Measurements from ENCODE around the gene COA6. TPM values are rescaled to one million over a fixed set of nuclear protein-coding genes. Genes with fewer than 3 reads are reported as not detected.
"Not testable (repeated sequence)": the region's sequence is repeated elsewhere in the genome, so short reads cannot be mapped to it uniquely, and the experiment has no call there.

Gene COA6
- total RNA-seq, 1 donor from 2014 or later: 25.0 TPM

DNA sequence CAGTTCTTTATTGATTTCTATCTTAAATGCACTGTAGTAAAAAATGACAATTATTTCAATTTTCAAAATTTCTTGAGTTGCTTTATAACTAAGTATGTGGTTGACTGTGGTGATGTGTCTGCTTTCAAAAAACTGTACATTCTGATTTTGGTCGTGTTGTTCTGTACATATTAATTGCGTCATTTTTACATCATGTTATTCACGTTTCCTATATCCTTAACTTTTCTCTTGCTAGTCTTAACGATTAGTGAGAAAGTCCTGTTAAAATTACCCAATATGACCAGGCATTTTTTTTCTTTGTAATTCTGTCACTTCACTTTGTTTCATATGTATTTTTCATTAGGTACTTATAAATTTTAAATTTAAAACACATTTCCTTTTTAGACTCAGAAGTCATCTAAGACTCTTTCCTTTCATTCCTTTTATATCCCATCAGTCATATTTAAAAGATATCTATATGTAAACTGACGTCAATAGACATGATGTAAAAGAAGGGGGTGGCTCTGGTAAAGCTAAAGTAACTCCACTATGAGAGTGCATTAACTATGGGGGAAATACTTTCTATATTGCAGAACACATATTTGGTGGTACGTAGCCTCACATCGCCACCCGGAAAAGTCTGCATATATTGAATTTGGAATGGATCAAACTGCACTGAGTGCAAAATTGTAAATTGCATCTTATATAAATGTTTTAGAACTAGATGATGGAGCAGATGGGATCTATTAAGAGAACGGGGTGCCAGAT lies 1.1 kb upstream of the COA6 start:
- DNase-seq: no peak
- Histone ChIP-seq H3K4me1 (peaks cover 14% of the 10 kb centered on the region), H3K4me3 (peak overlapping the region; percentile 89), H3K27me3 (no peaks in the 10 kb centered on the region), H3K9me3 (no peaks in the 10 kb centered on the region), H3K27ac (no peak overlapping the region), H3K36me3 (peaks cover 9% of the 10 kb centered on the region)
- ATAC-seq: no peak
- intact Hi-C loops (cut with DNase I): no loop called here
- TF ChIP-seq, protein P1, sequence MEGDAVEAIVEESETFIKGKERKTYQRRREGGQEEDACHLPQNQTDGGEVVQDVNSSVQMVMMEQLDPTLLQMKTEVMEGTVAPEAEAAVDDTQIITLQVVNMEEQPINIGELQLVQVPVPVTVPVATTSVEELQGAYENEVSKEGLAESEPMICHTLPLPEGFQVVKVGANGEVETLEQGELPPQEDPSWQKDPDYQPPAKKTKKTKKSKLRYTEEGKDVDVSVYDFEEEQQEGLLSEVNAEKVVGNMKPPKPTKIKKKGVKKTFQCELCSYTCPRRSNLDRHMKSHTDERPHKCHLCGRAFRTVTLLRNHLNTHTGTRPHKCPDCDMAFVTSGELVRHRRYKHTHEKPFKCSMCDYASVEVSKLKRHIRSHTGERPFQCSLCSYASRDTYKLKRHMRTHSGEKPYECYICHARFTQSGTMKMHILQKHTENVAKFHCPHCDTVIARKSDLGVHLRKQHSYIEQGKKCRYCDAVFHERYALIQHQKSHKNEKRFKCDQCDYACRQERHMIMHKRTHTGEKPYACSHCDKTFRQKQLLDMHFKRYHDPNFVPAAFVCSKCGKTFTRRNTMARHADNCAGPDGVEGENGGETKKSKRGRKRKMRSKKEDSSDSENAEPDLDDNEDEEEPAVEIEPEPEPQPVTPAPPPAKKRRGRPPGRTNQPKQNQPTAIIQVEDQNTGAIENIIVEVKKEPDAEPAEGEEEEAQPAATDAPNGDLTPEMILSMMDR (IDR thresholded peaks at IDR 0.05): no peak

DNA sequence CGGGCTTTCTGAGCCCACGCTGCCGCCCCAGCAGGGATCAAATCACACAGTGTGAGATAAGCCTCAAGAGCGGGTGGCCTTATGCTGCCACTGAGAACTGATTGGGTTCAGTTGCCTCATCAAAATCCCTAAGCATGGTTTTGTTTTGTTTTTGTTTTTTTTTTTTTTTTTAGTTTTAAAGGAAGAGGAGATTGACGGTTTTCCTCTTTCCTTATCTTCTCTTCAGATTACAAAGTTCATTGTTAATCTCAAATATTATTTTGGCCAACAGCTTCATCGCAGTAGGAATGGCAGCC lies 651 bp downstream of the COA6 start:
- Histone ChIP-seq H3K9me3 (no peaks in the 10 kb centered on the region), H3K27me3 (no peaks in the 10 kb centered on the region), H3K4me1 (peaks cover 14% of the 10 kb centered on the region), H3K27ac (peak overlapping the region; percentile 99), H3K36me3 (peaks cover 26% of the 10 kb centered on the region), H3K4me3 (peak overlapping the region; percentile 89)
- TF ChIP-seq, protein P1 (IDR thresholded peaks at IDR 0.05): no peak
- DNase-seq: no peak
- ATAC-seq: peak; percentile 45
- intact Hi-C loops (cut with DNase I): no loop called here

DNA sequence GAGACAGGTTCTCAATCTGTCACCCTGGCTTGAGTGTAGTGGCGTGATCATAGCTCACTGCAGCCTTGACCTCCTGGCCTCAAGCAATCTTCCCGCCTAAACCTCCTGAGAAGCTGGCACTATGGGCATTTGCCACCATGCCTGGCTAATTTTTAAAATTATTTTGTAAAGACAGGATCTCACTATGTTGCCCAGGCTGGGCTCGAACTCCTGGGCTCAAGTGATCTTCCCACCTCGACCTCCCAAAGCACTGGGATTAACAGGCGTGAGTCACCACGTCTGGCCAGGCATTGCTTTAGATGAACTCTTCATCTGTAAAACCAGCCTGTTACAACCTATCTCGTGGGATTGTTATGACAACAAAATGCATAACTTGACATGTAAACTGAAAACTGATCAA lies 2.4 kb downstream of the COA6 start:
- no peaks in the 10 kb centered on the region for H3K27me3 ChIP-seq
- H3K4me1 ChIP-seq: peaks cover 14% of the 10 kb centered on the region
- H3K9me3 ChIP-seq: no peaks in the 10 kb centered on the region
- DNase-seq: no peak
- TF ChIP-seq, protein P1 (IDR thresholded peaks at IDR 0.05): no peak
- no peak overlapping the region for H3K27ac ChIP-seq
- peaks cover 42% of the 10 kb centered on the region for H3K36me3 ChIP-seq
- H3K4me3 ChIP-seq: no peak overlapping the region
- ATAC-seq: no peak
- intact Hi-C loops (cut with DNase I): no loop called here

GRCh38 chr1:234379591-234380109 lies 6.4 kb downstream of the COA6 start:
- DNase-seq; intact Hi-C loops (cut with DNase I); H3K27me3 ChIP-seq; ATAC-seq; H3K9me3 ChIP-seq; H3K27ac ChIP-seq; H3K4me3 ChIP-seq; H3K4me1 ChIP-seq: not testable (repeated sequence)
- H3K36me3 ChIP-seq: peaks cover 60% of the 10 kb centered on the region

DNA sequence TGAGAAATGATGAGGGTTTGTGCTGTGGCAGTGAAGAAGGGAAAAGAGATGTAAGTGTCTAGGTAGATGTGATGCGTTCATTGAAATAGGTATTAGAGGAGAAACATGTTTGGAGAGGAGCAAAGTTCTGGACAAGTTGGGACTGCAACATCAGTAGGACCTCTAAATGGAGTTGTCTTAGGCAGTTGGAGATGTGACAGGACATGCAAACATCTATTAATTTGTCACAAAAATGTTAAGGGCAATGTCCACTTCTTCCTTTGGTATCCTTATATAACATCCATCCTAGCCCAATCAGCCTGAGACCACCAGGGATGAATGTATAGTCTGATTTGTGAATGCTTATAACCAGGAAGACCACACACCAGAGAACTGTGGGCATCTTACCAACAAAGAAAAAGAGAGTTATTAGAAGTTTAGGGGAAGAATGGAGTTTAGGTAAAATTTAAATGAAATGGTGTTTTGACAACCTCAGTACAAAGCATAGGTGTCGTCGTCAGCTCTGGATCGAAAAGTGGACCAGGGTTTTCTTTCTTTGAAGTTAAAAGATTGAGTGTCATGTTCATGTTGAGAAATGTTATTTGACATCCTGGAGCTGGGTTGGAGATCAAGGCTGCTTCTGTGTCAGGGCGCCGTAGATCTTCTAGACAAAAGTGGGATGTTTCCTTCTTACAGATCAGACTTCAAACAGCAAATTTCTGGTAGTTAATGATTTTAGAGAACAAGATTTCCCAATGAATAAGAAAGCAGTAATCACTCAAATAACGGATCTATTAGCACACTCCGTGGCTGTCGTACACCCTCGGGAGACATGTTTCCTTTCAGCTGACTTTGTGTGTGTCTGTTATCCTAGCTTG lies 8.7 kb downstream of the COA6 start:
- TF ChIP-seq, protein P1 (IDR thresholded peaks at IDR 0.05): no peak
- Histone ChIP-seq H3K27ac (no peak overlapping the region), H3K9me3 (no peaks in the 10 kb centered on the region), H3K4me1 (no peaks in the 10 kb centered on the region), H3K4me3 (no peak overlapping the region), H3K36me3 (peaks cover 52% of the 10 kb centered on the region), H3K27me3 (no peaks in the 10 kb centered on the region)
- intact Hi-C loops (cut with DNase I): no loop called here
- ATAC-seq (no peak), DNase-seq (no peak)

- no peaks in the 10 kb centered on the region for H3K4me1 ChIP-seq
- TF ChIP-seq, protein P1 (IDR thresholded peaks at IDR 0.05): no peak
- intact Hi-C loops (cut with DNase I): no loop called here
- H3K27me3 ChIP-seq: no peaks in the 10 kb centered on the region
- H3K4me3 ChIP-seq: no peak overlapping the region
- H3K27ac ChIP-seq: no peak overlapping the region
- H3K9me3 ChIP-seq: no peaks in the 10 kb centered on the region
- ATAC-seq: no peak
- H3K36me3 ChIP-seq: peaks cover 18% of the 10 kb centered on the region
- no peak for DNase-seq
Measured at GRCh38 chr1:234386122-234386521, 12.9 kb downstream of the COA6 start.
